SK-N-DZ (cell line): ENCODE data around the gene DBT.
"Not testable (repeated sequence)": the region's sequence is repeated elsewhere in the genome, so short reads cannot be mapped to it uniquely, and the experiment has no call there.

ENCODE experiments used
- DNase-seq: peaks from one replicate; pipeline ENCODE4 v3.0.0-alpha.2; 2015; ENCODE audit warnings: low spot score

DBT gene

DNA sequence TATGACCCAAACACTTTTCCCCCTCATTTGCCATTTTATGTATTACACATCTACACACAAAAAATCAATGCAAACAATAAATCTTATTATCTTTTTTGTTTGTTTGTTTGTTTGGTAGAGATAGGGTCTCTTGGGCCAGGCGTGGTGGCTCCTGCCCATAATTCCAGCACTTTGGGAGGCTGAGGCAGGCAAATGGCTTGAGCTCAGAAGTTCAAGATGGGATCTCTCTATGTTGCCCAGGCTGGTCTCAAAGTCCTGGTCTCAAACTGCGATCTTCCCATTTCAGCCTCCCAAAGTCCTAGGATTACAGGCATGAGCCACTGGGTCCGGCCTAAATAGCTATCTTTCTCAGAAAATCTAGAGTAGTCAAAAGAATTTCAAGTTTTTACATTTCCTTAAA, 1.2 kb upstream of the DBT start:
- no peak for DNase-seq

DNA sequence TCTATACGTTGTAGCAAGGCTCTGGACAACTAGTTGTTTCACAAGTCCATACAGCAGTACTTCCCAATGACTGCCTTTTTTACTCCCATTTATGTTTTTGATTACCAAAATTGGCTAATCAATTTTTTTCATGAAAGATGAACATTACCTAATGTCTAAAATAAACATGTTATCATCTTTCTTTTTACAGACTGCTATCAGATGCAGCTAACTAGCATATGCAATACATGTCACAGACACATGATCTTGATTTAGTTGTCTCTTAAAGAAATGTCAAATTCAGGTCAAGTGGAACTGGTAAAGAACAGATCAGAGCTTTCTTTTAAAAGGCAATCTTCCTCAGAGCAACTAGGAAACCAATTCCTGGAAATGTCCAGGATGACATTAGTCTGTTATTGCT, 630 bp upstream of the DBT start:
- no peak for DNase-seq

DNA sequence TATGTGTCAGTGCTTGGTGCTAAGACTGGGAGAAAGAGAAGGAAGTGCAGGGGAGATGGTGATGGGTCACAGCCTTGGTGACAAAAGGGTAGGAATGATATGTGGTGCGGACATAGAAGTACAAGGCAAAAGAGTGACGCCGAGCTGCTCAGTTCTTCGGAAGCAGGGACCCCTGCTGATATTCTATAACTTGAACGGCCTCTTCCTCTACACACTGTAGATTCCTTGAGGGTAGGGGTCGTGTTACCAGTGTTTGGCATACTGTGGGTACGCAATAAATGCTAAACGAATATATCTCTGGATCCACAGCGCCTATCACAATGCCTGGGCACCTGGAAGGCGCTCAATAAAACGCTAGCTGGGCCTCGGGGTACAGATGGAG, 488 bp downstream of the DBT start:
- no peak for DNase-seq

DNA sequence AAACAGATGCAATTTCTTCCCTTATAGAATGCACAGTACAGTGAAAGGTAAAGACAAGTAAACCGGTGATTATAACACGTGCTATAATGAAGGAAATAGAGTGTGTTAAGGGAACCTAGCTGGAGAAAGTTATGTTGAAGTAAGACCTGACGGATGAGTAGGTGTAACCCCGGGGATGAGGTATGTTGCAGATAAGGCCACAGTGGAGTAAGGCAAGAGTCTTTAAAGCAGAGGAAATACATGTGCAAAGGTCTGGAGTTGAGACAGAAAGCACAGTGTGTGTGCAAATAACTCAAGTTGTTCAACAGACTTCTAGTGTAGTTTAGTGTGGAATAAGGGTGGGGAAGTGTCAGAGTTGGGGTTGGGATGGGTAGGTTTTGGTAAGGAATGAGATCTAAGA, 2.9 kb downstream of the DBT start:
- no peak for DNase-seq

DNA sequence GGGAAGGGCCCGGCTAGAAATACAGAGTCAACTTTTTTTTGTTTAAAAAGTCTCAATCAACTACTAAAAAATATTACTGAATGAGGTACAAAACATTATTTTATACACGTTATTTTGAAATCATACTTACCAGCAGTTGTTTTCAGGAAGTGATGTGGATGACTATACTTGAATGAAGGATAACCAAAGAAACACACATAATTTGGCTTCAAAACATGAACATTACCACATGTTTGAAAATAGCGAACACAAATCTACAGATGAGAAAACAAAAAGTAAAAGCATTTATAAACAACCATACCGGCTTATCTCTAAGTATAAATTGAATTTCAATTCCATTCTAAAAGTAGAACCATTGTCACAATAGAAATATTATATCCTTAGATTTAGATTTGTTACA, 9.0 kb downstream of the DBT start:
- no peak for DNase-seq

DNA sequence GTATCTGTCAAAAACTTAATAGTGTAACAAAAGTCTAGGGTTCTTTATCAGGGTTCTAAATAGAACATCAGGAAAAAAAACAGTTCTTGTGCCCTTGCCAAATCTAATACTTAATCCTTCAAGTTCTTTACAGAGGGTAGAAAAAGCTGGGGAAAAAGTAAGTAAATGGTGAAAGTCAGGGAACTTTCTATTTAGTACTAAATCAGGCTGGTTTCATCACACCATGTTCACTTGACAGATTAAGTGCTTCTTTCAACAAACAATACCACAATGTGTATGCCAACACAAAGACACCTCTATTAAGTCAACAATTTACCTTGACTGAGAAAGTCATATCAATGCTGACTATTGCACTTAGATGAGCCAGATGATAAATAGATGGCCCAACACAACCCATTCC, 9.7 kb downstream of the DBT start:
- DNase-seq: no peak

DNA sequence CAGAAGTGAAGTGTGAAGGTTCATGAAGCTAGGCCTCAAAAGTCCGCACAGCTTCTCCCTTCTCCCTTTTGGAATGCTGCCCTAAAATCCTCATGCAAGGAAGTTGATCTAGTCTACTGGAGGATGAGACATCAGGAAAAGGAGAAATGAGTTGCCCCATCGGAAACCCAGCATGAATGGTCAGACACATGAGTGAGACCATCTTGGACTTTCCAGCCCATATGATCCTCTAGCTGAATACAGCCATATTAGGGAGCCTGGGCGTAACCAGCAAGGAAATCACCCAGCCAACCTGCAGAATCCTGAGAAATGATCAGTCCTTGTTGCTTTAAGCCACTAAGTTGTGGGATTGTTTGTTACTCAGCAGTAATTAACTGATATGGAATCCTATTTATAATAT, 12.5 kb downstream of the DBT start:
- no peak for DNase-seq

DNA sequence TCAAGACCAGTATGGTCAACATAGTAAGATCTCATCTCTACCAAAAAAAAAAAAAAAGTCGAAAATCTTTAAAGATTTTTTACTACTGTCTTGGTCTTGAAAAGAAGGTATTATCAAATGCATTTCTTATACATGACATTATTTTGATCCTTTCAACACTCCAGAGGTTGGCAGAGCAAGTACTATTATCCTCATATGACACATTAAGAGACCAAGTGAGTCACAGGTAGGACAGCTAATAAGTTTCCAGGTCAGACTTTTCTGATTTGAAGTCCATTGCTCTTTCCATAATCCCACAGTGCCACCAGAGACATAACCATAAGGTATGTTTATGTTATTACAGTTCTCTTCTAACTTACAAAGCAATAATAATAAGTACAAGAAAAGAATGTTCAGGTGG, 15.2 kb downstream of the DBT start:
- DNase-seq: no peak

DNA sequence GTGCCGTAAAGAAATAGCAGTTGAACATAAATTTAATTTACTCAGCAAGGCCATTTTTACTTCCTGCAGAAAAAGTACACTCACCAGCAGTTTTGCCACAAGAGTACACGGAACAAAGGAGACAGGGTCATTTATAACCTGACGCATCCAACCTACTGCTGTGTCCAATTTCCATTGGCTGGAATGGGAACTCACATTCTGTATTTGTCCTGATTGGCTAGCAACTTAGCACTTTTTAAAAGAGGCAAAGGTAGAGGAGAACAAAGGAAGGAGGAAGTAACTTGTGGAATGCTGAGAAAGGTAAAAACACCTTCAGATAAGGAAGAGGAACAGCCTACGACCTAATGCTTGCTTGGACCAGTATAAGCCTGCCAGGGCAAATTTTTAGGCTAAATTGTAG, 16.1 kb downstream of the DBT start:
- not testable (repeated sequence) for DNase-seq

DNA sequence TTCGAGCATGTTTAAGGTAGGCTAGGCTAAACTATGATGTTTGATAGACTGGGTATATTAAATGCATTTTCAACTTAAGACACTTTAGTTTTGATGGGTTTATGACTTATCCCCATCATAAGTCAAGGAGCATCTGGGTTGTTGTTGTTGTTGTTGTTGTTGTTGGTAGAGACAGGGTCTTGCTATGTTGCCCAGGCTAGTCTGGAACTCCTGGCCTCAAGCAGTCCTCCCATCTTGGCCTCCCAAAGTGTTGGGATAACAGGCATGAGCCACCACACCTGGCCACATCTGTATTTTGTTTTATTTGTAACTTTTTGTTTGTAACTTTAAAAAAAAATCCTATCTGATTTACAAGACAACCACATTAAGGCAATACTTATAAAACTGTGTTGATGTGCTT, 17.5 kb downstream of the DBT start:
- DNase-seq: no peak

DNA sequence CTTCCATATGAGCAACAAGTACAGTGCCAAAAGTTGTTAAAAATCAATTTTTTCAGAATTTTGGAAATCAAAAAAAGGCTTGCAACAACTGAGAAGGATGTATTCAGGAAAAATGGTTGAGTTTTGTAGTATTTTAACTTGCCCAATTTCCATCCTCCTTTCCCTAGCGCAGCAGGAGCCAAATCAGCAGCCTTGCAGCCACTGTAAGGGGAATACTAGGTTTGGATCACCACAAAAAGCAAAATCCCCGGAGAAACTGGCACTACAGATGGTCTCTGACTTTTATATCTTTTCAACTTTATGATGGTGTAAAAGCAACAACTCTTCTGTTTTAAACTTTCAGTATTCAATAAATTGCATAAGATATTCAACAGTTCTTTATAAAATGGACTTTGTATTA, 17.9 kb downstream of the DBT start:
- DNase-seq: no peak

DNA sequence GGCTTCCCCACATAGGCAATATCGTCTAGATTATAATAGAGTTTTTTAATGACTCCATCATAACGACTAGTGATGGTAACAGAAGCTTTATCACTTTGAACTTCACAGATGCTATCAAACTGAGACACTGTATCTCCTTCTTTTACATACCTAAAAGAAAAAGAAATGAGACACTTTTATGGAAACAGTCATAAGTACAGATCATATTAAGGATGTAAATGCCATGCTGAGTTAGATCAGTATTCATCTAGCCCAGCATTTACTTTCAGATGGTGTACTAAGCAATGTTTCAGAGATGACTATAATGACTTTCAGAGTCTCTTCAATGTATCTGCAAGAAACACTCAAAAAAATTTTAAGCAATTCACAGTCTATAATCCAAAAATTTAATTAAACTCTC, 18.9 kb downstream of the DBT start:
- no peak for DNase-seq

DNA sequence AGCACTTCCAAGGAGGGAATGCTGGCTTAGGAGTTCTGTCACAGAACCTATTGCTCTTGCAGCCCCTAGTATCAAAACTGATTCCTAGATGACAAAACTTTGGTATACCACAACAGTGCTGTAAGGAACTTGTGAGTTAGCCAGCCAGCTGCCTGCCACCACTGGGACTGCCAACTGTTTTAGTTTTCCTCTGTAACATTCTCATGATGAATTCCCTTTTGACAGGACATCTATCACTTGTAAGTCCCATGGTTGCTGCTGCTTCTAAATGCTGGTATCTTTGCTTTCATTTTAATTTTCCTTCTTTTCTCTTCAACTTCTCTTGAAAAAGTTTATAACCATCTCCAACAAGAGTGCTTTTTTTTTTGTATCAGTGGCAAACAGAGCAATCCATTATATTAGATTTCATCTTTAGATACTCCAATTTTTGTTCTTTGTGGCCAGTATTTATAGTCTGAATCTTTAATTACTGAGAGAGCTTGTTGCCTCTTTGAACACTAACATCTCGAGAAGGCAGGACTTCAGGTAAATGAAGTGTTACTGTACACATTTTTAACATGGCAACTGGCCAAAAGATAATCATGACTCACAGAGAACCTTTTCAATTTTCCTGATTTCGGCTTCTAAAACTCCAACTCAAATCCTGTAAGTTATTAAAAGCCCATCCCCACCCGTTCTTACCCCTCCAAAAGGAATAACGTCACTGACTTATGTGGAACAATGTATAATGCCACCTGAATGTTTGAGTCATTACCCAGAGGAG, 19.8 kb downstream of the DBT start:
- DNase-seq: no peak

DNA sequence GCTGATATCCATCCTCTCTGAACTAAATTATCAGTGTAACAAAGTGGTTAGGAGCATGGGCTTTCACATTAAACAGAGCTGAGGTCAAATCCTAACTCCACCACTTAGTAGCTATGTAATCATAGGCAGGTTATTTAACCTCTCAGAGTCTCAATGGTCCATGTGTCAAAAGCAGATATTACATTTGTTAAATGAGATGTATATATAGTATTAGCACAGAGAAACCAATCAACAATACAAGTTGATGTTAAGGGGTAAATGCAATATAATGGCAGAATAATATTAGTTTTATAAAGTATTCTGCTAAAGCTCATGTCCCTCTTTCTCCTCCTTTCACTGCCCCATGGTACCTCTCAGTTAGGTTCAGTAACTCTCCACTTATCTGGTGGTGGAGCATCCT, 27.2 kb downstream of the DBT start:
- DNase-seq: no peak

DNA sequence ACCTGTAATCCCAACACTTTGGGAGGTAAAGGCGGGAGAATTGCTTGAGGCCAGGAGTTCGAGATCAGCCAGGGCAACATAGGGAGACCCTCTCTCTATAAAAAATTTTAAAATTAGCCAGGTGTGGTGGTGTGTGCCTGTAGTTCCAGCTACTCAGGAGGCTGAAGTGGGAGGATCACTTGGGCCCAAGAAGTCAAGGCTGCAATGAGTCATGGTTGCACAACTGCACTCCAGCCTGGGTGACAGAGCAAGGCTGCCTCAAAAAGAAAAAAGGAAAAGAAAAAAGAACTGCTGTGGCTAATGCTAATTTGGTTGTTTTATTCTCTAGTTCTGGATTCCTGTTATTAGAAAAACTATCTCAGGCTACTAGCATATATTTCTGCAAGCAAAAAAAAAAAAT, 29.8 kb downstream of the DBT start:
- no peak for DNase-seq

DNA sequence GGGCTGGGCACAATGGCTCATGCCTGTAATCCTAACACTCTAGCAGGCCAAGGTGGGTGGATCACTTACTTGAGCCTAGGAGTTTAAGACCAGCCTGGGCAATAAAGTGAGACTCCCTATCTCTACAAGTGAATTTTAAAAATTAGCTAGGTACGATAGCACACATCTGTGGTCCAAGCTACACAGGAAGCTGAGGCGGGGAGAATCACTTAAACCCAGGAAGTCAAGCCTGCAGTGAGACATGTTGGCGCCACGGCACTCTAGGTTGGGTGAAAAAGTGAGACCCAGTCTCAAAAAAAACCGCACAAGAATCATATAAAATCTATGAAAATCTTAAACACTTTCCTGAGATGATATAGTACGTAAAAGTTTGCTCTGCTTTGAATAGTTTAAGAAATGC, 30.2 kb downstream of the DBT start:
- DNase-seq: no peak

DNA sequence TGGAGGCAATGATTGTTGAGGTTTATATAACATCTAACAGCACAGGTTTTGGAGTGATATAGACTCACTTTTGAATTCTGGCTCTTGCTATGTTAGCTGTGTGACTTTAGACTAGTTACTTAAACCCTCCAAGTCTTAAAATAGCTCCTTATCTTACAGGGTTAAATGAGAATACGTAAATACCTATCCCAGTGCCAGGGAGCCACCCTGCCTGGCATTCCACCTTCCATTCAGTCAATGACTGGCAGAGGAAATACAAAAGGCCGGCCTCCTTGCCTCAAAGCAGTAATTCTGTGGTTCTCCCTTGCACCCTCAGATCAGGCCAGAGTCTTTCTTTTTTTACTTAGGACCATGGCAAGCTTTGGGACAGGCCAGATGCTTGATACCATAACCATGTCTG, 31.8 kb downstream of the DBT start:
- DNase-seq: no peak

DNA sequence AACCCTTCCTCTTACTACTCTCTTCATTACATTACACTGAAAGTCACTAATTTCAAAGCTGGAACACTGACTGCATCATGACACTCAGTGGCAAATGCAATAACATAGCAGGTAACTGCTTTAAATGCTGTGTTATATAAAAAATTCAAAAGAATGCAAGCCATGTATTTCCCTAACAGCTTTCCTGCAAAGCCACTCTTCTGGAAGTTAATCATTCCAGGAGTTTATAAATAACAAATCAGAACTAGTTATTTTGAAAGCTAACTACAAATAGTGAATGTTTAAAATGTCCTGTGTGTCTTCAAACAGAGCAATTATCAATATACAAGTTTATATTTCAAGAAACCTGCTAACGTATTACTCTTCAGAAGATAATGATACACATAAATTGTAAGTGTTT, 34.5 kb downstream of the DBT start:
- DNase-seq: no peak

DNA sequence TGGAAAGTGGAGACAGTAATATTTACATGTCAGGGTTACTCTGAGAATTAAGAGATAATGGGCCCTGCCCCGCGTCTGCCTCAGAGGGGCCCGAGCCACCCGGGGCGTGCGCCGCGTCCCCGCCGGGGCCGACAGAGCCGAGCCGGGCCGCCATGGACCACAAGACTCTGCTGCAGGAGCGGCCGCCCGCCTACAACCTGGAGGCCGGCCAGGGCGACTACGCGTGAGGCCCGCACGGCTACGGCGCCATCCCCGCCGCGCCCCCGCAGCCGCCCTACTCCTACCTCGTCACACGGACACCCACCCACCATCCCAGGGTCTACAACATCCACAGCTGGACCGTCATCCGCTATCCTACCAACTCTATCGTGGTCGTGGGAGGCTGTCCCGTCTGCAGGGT, 36.5 kb downstream of the DBT start:
- DNase-seq: no peak

DNA sequence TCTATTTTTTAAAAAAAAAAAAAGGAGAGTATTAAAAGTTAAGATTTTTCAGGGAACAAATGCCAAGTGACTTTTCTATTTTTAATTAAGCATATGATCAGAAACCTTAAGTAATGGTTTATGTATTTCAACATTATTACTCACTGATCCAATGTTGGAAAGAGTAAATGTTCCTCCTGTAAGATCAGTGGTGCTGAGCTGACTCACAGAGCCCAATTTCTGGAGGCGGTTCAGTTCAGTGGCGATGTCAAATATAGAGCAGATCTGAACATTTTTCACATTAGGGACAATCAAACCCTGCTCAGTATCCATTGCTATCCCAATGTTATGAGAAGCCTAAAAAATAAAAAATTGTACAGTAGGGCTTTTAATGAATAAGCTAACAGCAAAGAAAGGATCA, 43.3 kb downstream of the DBT start:
- no peak for DNase-seq

DNA sequence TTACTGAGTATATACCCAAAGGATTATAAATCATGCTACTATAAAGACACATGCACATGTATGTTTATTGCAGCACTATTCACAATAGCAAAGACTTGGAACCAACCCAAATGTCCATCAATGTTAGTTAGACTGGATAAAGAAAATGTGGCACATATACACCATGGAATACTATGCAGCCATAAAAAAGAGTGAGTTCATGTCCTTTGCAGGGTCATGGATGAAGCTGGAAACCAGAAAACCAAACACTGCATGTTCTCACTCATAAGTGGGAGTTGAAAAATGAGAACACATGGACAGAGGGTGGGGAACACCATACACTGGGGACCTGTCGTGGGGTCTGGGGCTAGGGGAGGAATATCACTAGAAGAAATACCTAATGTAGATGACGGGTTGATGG, 44.0 kb downstream of the DBT start:
- not testable (repeated sequence) for DNase-seq

DNA sequence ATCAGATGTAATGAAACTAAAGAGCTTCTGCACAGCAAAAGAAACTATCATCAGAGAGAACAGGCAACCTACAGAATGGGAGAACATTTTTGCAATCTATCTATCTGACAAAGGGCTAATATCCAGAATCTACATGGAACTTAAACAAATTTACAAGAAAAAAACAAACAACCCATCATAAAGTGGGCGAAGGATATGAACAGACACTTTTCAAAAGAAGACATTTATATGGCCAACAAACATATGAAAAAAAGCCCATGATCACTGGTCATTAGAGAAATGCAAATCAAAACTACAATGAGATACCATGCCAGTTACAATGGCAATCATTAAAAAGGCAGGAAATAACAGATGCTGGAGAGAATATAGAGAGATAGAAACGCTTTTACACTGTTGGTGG, 44.5 kb downstream of the DBT start:
- not testable (repeated sequence) for DNase-seq

DNA sequence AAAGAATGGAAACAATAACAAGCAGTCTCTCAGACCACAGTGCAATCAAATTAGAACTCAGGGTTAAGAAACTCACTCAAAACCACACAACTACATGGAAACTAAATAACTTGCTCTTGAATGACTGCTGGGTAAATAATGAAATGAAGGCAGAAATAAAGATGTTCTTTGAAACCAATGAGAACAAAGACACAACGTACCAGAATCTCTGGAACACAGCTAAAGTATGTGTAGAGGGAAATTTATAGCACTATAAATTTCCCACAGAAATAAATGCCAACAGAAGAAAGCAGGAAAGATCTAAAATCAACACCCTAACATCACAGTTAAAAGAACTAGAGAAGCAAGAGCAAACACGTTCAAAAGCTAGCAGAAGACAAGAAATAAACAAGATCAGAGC, 46.9 kb downstream of the DBT start:
- DNase-seq: not testable (repeated sequence)

DNA sequence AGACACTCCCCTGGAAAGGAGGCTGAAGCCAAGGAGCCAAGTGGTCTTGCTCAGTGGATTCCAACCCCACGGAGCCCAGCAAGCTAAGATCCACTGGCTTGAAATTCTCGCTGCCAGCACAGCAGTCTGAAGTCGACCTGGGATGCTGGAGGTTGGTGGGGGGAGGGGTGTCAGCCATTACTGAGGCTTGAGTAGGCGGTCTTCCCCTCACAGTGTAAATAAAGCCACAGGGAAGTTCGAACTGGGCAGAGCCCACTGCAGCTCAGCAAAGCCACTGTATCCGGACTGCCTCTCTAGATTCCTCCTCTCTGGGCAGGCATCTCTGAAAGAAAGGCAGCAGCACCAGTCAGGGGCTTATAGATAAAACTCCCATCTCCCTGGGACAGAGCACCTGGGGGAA, 49.6 kb downstream of the DBT start:
- DNase-seq: not testable (repeated sequence)
